WERI-Rb-1 (cell line): ENCODE data around the gene ARMH2.

ENCODE experiments used
- DNase-seq: peaks from one replicate; pipeline ENCODE4 v3.0.0-alpha.2; 2020
- H3K27ac ChIP-seq: fragments of 250-450 bp; sonication (Bioruptor Pico); 2 replicates; pipeline ENCODE4 v1.5.1; 2020; ENCODE audit warnings: mild to moderate bottlenecking, moderate library complexity
- H3K27me3 ChIP-seq: fragments of 250-450 bp; sonication (Bioruptor Pico); 2 replicates; pipeline ENCODE4 v1.5.1; 2021; ENCODE audit warnings: mild to moderate bottlenecking, low read depth, moderate library complexity; ENCODE audit not compliant: insufficient read depth, severe bottlenecking
- H3K36me3 ChIP-seq: fragments of 250-450 bp; sonication (Bioruptor Pico); 2 replicates; pipeline ENCODE4 v1.5.1; 2020; ENCODE audit warnings: mild to moderate bottlenecking, moderate library complexity
- H3K4me3 ChIP-seq: 2 replicates; pipeline ENCODE4 v1.5.1; 2011; ENCODE audit warnings: low read depth, mild to moderate bottlenecking, control low read depth, low read length
- H3K9me3 ChIP-seq: fragments of 250-450 bp; sonication (Bioruptor Pico); 2 replicates; pipeline ENCODE4 v1.5.1; 2021; ENCODE audit warnings: mild to moderate bottlenecking, moderate library complexity; ENCODE audit not compliant: severe bottlenecking
- CTCF ChIP-seq: IDR thresholded peaks from 2 replicates; pipeline ENCODE4 v1.5.1; 2011; ENCODE audit warnings: low read depth, mild to moderate bottlenecking, control low read depth, inconsistent platforms, low read length

Gene ARMH2

GRCh38 chr6:24778878-24779277 lies 19.8 kb downstream of the ARMH2 start:
- H3K36me3 ChIP-seq: peaks cover 80% of the 10 kb centered on the region
- no peak for DNase-seq
- no peak overlapping the region for H3K4me3 ChIP-seq
- no peaks in the 10 kb centered on the region for H3K9me3 ChIP-seq
- no peaks in the 10 kb centered on the region for H3K27me3 ChIP-seq
- no peak overlapping the region for H3K27ac ChIP-seq
- TF ChIP-seq CTCF: no peak

GRCh38 chr6:24778121-24778520 lies 20.6 kb downstream of the ARMH2 start:
- no peak overlapping the region for H3K27ac ChIP-seq
- H3K4me3 ChIP-seq: no peak overlapping the region
- H3K27me3 ChIP-seq: no peaks in the 10 kb centered on the region
- TF ChIP-seq CTCF: no peak
- peaks cover 72% of the 10 kb centered on the region for H3K36me3 ChIP-seq
- H3K9me3 ChIP-seq: no peaks in the 10 kb centered on the region
- no peak for DNase-seq

GRCh38 chr6:24777227-24777626 lies 21.5 kb downstream of the ARMH2 start:
- H3K36me3 ChIP-seq: peaks cover 63% of the 10 kb centered on the region

GRCh38 chr6:24775520-24776058 lies 23.1 kb downstream of the ARMH2 start:
- TF ChIP-seq CTCF: no peak
- no peak for DNase-seq
- no peaks in the 10 kb centered on the region for H3K9me3 ChIP-seq
- H3K27me3 ChIP-seq: no peaks in the 10 kb centered on the region
- peaks cover 47% of the 10 kb centered on the region for H3K36me3 ChIP-seq
- H3K4me3 ChIP-seq: peak overlapping the region; percentile 100
- peak overlapping the region; percentile 100 for H3K27ac ChIP-seq

More at GRCh38 chr6:24777227-24777626, 21.5 kb downstream of the ARMH2 start:
- no peak for DNase-seq
- peak overlapping the region; percentile 100 for H3K4me3 ChIP-seq
- TF ChIP-seq CTCF: no peak
- no peaks in the 10 kb centered on the region for H3K27me3 ChIP-seq
- H3K9me3 ChIP-seq: no peaks in the 10 kb centered on the region
- H3K27ac ChIP-seq: no peak overlapping the region

GRCh38 chr6:24774696-24775519 lies 23.8 kb downstream of the ARMH2 start, which contains the start of gene GMNN:
TSS of gene GMNN (plus strand) at chr6:24774937. CDS start at chr6:24777247, 2,310 bp downstream.
- peak; percentile 100 for DNase-seq
- Histone ChIP-seq H3K4me3 (peak within 1 kb of the TSS; percentile 100), H3K36me3 (peaks cover 40% of the 10 kb centered on the region), H3K9me3 (no peaks in the 10 kb centered on the region), H3K27ac (peak within 1 kb of the TSS; percentile 100), H3K27me3 (no peaks in the 10 kb centered on the region)
- TF ChIP-seq CTCF: no peak
